AG10803 (cell line): ENCODE results near the gene SLC13A2.
"Not testable (repeated sequence)": the region's sequence is repeated elsewhere in the genome, so short reads cannot be mapped to it uniquely, and the experiment has no call there.

Source experiments
- DNase-seq: peaks from one replicate; pipeline ENCODE4 v3.0.0; 2010; ENCODE audit warnings: low read depth
- H3K4me3 ChIP-seq: 2 replicates; pipeline ENCODE4 v1.5.1; 2011; ENCODE audit warnings: mild to moderate bottlenecking, low read length, control low read depth
- TF ChIP-seq, protein P1 (sequence below): conservative IDR thresholded peaks from 2 replicates; pipeline ENCODE4 v1.5.1; 2011; ENCODE audit warnings: mild to moderate bottlenecking, low read length, control low read depth, inconsistent platforms

Gene SLC13A2, protein sequence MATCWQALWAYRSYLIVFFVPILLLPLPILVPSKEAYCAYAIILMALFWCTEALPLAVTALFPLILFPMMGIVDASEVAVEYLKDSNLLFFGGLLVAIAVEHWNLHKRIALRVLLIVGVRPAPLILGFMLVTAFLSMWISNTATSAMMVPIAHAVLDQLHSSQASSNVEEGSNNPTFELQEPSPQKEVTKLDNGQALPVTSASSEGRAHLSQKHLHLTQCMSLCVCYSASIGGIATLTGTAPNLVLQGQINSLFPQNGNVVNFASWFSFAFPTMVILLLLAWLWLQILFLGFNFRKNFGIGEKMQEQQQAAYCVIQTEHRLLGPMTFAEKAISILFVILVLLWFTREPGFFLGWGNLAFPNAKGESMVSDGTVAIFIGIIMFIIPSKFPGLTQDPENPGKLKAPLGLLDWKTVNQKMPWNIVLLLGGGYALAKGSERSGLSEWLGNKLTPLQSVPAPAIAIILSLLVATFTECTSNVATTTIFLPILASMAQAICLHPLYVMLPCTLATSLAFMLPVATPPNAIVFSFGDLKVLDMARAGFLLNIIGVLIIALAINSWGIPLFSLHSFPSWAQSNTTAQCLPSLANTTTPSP

DNA sequence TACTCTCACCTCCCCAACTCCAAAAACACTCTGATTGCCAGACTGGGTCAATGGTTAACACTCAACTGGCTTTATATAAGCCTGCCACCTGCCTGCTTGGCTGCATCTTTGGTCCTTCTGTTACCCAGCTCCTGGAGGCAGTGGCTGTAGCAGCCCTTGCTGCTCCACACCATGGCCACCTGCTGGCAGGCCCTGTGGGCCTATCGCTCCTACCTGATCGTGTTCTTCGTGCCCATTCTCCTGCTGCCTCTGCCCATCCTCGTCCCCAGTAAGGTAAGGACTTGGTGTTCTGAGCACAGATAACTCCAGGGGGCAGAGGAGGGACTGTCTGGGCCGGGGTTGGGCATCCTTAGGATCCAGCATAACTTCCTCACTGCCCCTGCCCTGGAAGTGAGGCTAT is at the start of gene SLC13A2:
Gene SLC13A2 (plus strand): TSS at position 103 of the 400 bp plus-strand sequence. CDS start 69 bp downstream, at position 172.
- H3K4me3 ChIP-seq, result no peak within 1 kb of the TSS
- TF ChIP-seq, protein P1, sequence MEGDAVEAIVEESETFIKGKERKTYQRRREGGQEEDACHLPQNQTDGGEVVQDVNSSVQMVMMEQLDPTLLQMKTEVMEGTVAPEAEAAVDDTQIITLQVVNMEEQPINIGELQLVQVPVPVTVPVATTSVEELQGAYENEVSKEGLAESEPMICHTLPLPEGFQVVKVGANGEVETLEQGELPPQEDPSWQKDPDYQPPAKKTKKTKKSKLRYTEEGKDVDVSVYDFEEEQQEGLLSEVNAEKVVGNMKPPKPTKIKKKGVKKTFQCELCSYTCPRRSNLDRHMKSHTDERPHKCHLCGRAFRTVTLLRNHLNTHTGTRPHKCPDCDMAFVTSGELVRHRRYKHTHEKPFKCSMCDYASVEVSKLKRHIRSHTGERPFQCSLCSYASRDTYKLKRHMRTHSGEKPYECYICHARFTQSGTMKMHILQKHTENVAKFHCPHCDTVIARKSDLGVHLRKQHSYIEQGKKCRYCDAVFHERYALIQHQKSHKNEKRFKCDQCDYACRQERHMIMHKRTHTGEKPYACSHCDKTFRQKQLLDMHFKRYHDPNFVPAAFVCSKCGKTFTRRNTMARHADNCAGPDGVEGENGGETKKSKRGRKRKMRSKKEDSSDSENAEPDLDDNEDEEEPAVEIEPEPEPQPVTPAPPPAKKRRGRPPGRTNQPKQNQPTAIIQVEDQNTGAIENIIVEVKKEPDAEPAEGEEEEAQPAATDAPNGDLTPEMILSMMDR, result no peak
- no peak for DNase-seq

DNA sequence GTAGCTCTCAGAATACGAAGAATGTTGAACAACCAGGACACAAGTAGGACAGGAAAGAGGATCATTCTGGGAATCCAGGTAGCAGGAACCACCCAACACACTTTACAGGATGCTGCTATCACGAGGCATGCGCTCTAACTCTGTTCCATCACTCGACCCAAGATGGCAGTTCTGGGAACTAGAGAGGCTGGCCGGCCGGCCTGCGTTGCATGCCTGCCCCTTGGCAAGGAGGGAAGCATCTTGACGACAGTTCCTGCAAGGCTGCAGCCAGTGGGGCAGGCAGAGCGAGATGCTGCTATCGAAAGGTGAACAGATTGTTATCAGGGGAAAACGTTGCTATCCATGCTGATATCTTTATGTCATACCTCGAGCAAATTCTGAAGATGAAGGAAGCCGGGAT is 48.2 kb upstream of the SLC13A2 start:
- TF ChIP-seq, protein P1, result no peak
- no peak for DNase-seq
- H3K4me3 ChIP-seq, result no peak overlapping the region

DNA sequence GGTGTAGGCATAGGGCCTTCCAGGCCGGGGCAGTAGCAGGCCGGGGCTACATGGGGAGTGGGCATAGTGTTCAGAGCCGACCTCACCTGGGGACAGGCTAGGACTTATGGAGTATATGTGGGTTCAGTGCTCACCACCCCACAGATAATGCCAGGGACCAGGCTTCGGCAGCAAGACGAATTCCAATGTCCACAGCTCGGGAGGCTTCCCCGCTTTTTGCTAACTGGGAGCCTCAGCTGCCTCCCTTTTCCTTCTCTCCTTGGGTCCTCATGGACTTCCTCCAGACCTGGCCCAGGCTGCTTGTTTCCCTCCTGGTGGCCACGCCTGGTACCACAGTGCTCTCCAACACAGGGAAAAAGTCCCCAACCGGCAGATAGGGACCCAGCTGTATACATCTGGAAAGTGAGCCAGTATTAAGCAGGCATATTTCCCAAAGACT is 47.3 kb upstream of the SLC13A2 start:
- H3K4me3 ChIP-seq, result no peak overlapping the region
- TF ChIP-seq, protein P1, result peak; percentile 32
- DNase-seq, result no peak

DNA sequence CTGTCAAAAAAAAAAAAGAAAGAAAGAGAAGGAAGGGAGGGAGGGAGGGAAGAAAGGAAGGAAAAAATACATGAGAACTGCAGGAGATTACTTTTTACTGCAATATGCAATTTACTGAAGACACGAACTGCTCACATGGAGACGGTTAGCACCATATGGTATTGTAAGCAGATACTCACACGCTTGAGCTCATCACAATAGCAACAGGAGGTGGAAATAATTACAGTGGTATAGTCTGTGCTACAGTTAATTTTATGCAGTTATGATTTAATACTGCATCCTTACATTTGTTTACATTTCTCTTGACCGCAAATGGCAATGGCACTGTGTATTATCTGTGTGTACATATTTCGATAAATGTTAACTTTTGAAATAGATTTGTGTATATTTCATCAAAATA is 46.1 kb upstream of the SLC13A2 start:
- TF ChIP-seq, protein P1, result no peak
- peak; percentile 25 for DNase-seq
- H3K4me3 ChIP-seq, result no peak overlapping the region

DNA sequence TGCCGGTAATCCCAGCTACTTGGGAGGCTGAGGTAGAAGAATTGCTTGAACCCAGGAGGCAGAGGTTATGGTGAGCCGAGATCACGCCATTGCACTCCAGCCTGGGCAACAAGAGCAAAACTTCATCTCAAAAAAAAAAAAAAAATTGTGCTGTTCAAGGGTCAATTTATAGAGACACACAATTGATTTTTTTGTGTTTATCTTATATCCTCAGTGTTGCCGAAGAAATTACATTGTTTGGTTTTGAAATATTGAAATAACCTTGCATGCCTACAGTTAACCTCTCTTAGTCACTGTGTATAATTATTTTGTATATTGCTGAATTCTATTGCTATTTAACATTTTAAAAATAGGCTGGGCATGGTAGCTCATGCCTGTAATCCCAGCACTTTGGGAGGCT is 45.5 kb upstream of the SLC13A2 start:
- DNase-seq, H3K4me3 ChIP-seq: not testable (repeated sequence)

DNA sequence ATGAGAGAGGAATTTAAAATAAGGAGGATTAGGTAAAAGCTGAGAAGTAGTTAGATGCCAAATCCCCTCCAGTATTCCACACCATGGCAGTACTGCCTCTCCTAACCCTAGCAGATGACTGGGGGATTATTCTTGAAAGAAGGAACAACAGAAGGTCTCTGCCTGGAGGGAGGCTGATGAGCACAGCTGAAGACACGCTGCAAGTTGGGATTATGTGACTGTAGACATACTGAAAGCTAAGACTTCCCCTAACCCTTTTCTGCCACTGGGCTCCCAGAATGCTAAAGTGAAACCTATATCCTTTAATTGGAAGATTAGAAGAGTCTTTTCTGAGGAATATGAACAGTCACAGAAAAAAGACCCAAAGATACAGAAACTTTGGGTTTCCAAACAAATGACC is 39.7 kb upstream of the SLC13A2 start:
- no peak overlapping the region for H3K4me3 ChIP-seq
- no peak for DNase-seq
- TF ChIP-seq, protein P1, result no peak

DNA sequence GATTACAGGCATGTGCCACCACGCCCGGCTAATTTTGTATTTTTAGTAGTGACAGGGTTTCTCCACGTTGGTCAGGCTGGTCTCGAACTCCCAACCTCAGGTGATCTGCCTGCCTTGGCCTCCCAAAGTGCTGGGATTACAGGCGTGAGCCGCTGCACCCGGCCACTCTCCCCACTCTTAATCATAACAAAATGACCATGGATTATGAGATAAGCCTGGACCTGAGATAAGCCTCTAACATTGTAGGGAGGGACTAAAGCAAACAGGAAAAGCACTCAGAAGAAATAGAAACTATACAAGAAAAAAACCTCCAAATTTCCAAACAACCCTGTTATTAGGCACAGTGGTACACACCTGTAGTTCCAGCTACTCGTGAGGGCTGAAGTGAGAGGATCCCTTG is 39.1 kb upstream of the SLC13A2 start:
- H3K4me3 ChIP-seq, DNase-seq: not testable (repeated sequence)
